ENCODE measurements around the gene HNRNPM.
"Not testable (repeated sequence)": the region's sequence is repeated elsewhere in the genome, so short reads cannot be mapped to it uniquely, and the experiment has no call there.

HNRNPM gene

DNA sequence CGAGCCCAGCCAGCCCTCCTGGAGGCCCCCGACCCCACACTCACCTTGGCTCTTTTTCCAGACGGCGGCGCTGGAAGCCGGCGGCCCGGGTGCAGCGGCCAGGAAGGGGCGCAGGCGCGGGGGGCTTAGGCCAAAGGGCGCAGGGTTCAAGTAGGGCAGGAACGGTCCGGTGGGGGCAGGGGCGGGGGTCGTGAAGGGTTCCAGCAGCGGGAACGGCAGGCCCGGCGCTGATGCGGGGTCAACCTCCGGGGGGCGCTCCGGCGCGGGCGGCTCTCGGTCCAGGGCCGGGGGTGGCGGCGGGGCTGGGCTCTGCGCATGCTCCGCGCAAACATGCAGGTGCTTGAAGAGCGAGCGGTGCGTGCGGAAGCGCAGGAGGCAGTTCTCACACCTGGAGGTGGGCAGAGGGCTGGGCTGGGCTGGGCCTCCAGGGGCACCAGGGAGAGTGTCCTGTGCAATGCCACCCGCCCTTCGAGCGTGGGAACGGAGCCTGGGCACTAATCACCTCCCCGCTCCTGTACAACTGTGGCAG is 66.9 kb downstream of the HNRNPM start:
- no peak for DNase-seq (ENCODE audit: low spot score)

DNA sequence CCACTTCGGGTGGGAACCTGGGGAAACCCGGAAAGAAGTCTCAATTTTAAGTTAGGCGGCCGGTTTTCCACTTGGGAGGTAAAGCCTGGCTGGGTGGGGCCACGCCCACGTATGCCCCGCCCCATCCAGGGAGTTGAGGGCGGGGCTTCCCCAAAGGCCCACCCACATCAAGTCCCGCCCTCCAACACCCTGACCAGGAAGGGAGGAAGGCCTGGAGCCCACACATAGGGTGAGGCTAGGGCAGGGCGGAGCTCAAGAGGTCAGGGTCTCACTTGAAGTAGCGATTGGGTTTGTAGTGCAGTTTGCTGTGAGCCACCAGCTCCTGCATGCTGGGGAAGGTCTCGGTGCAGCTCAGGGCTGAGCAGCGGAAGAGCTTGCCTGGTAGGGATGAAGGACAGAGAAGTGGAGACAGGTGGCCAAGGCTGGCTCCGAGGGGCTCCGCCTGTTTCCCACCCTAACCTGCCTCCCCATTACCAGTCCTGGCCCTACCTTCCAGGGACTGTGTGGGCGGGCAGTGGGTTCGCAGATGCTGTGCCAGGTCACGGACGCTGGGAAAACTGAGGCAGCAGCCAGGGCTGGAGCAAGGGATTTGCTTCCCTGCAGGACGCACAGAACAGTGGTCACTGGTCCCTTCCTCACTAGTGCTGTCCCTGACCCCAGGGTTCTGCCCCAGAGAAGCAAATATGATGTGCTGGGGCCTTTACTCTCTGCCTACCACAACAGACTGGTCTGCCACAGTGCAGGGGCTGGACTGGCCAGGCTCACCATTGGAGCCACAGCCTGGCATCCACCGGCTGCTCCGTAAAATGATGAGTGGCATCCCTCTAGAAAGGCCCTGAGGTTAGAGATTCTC is 67.6 kb downstream of the HNRNPM start:
- peak; percentile 48 for DNase-seq (ENCODE audit: low spot score)

DNA sequence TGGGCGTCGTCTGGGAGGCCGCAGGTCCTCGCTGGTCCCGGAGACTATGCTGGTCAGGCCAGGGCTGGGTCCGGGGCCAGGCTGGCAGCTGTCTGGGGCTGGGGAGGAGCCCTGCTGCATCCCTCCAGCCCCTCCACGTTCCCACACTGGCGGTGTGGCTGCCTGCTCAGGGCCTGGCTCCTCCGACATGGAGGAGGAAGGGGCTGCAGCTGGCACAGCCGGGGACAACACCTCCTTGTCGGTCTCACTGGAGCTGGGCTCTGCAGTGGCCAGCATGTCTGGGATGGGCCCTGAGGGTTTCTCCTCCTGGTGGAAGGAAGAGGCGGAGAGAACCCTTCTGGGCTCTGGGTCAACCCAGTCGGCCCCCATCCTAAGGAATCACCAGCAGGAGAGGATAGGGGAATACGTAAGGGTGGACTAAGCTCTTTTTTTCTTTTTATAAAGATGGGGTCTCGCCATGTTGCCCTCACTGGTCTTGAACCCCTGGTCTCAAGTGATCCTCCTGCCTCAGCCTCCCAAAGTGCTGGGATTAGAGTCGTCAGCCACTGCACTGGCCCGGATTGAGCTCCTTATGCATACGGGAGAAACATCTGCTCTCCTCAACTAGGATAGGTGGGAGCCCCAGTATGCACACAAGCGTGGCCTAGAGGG is 68.4 kb downstream of the HNRNPM start:
- DNase-seq (ENCODE audit: low spot score): no peak

DNA sequence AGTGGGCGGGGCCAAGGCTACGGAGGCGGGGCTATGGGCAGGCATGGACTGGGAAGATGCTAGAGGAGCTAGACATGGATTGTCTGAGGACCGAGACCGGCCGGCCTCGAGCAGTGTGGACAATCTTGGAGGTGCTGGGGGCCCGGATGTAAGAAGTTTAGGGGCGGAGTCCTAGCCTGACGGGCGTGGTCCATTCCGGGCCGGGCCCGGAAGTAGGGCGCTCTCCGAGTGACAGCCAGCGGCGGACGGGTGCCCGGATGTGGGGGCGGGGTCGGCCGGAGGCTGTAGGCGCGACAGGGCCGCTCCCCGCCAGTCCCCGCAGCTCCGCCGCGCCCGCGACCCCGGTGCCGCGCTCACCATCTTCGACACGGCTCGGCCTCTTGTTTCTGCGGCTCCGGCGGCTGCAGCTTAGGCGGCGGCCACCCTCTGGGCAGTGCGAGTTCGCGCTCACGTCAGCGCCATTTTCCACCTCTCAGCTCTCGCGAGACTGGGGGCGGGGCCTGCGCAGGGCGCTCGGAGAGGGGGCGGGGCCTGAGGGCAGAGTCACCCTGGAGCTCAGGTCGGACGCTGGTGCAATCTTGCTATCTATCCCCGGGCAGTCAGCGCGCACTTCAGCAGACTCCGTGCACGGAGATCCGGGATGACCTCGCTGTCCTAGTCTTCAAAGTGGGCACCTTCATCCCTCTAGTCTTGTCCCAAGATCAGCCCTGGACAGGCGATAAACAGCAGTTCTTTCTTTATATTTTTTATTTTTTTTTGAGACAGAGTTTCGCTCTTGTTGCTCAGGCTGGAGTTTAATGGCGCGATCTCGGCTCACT is 69.1 kb downstream of the HNRNPM start, which contains the start of gene ZNF414:
Gene ZNF414 (minus strand): TSS at position 481 of the 818 bp plus-strand sequence. CDS start 121 bp downstream, at position 360.
- peak; percentile 98 for DNase-seq (ENCODE audit: low spot score)

DNA sequence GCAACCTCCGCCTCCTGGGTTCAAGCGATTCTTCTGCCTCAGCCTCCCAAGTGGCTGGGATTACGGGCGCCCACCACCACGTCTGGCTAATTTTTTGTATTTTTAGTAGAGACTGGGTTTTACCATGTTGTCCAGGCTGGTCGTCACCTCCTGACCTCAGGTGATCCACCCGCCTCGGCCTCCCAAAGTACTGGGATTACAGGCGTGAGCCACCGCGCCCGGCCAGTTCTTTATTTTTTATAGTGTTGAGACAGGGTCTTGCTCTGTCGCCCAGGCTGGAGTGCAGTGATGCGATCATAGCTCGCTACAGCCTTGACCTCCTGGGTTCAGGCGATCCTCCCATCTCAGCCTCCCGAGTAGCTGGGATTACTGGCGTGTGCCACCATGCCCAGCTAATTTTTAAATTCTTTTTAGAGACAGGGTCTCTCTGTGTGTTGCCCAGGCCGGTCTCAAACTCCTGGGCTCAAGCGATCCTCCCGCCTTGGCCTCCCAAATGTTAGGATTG is 69.8 kb downstream of the HNRNPM start:
- DNase-seq (ENCODE audit: low spot score): not testable (repeated sequence)

DNA sequence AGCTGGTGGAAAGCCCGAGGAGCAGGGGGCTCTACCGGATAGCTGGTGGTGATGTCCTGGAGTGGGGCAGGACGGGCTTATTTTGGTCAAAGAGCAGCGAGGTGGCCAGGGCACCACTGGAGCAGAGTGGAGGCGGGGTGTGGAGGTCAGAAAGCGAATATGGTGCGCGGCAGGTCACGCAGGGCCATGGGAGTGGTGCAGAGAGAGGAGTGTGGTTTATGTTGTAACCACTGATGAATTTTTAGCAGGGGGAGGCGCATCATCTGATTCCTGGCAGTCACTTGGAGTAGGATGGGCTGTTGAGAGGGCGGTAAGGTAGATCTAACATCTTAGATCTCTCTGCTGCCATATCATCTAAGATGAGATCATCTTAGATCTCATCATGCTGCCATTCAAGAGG is 70.5 kb downstream of the HNRNPM start:
- no peak for DNase-seq (ENCODE audit: low spot score)

DNA sequence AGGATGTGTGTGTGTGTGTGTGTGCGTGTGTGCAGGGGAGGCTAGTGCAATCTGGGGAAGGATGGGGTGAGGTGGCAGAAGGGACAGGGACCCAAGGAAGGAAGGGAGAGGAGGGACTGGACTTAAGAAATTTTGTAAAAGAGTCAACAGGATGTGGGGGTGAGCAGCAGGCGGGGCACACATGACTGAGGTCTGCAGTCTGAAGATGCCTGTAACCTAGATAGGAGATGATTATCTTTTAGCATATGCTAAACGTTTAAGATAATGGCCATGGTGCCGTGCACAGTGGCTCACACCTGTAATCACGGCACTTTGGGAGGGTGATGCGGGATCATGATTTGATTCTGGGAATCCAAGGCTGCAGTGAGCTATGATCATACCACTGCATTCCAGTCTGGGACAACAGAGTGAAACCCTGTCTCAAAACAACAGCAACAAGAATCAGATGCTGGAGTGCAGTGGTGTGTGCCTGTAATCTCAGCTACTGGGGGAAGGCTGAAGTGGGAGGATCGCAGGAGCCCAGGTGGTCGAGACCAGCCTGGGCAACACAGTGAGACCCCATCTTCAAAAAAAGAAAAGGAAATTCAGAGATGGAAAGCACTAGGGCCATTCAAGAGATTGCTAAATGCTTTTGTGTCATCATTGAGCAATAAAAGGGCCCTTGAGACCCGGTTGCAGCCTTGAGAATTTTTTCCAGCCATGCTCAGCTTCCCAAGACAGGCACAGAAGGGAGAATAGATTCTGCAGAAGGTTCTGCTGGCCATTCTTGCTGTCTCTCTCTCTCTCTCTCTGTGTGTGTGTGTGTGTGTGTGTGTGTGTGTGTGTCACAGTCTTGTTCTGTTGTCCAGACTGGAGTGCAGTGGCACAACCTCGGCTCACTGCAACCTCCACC is 73.0 kb downstream of the HNRNPM start:
- DNase-seq (ENCODE audit: low spot score): no peak

DNA sequence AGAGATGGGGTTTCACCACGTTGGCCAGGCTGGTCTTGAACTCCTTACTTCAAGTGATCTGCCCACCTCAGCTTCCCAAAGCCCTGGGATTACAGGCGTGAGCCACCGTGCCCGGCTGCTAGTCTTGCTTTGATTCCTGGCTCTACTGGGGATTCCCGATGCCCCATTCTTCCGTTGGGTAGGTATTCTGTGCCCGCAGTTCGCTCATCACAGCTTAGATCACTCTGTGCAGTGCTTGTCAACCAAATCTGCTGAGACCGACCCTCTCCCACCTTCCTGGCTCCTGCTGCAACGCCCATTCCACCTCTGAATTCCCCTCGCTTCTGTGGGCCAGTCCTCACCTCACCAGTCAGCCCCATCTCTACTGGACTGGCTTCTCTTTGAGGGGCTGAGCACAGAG is 73.8 kb downstream of the HNRNPM start:
- DNase-seq (ENCODE audit: low spot score): no peak

DNA sequence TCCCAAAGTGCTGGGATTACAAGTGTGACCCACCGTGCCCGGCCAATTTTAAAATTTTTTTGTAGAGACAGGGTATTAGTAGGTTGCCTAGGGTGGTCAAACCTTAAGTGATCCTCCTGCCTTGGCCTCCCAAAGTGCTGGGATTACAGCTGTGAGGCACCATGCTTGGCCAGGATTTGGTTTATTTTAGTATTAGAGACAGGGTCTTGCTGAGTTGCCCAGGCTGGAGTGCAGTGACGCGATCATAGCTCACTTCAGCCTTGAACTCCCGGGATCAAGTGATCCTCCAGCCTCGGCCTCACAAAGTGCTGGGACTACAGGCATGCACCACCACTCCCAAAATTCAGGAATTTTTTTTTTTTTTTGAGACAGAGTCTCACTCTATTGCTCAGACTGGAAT is 74.6 kb downstream of the HNRNPM start:
- no peak for DNase-seq (ENCODE audit: low spot score)

DNA sequence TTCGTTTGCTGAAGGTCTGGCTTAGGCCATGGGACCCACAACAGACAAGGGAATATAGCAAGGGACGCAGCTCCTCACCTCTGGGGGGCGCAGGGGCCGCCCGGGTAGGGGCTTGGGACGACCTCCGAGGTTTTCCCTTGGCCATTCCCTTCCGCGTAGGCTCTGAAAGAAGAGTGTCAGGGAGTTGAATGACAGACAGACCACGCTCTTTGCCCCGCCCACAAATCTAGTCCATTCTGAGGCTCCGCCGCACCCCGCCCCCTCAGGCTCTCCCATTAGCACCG is 80.6 kb downstream of the HNRNPM start:
- no peak for DNase-seq (ENCODE audit: low spot score)

DNA sequence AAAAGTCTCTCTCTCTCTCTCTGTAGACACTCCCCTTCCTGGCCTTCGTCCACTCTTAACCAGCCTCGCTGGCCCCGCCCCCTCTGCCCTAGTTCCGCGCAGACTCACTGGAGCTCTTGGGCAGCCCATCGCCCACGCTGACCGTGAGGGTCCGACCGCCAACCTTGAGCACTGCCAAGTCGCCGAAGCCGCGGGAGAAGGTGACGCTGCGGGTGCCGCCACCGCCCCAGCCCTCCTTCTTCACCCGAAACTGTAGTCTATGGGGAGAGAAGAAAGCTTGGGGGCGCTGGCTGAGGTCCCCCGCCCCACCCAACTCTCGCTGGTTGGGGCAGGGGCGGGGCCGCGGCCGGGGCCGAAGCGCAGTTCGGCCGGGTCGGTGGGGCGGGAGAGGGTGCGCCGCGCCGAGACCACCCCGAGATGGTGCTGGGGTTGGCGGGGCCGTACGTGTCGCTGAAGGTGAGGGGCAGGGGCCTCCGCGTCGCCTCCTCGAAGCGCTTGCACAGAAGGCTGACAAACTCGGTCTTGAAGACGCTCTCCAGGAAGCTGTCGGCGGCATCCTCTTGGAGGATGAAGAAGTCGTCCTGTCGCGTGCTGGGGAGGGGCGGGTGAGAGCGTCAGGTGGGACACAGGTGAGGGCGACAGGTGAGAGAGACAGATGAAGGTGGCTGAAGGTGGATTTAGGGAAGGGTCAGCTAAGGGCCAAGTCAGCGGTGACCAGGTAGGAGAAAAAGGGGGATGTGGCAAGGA is 81.7 kb downstream of the HNRNPM start:
- DNase-seq (ENCODE audit: low spot score): peak; percentile 81

DNA sequence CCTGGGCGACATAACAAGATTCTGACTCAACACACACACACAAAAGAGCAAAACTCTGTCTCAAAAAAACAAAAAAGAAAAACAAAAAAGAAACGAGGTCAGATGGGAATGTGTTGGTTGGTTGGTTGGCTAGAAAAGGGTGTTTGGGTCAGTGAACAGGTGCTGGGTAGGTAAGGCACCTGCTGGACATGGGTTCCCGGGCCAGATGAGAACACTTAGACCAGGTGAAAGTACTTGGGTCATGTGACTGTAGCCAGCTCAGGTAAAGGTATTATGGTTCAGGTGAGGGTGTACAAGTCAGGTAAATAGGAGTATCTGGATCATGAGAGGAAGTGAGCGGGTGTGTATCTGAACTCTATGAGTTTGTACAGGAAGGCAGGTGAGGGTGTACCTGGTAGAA is 83.7 kb downstream of the HNRNPM start:
- DNase-seq (ENCODE audit: low spot score): no peak

DNA sequence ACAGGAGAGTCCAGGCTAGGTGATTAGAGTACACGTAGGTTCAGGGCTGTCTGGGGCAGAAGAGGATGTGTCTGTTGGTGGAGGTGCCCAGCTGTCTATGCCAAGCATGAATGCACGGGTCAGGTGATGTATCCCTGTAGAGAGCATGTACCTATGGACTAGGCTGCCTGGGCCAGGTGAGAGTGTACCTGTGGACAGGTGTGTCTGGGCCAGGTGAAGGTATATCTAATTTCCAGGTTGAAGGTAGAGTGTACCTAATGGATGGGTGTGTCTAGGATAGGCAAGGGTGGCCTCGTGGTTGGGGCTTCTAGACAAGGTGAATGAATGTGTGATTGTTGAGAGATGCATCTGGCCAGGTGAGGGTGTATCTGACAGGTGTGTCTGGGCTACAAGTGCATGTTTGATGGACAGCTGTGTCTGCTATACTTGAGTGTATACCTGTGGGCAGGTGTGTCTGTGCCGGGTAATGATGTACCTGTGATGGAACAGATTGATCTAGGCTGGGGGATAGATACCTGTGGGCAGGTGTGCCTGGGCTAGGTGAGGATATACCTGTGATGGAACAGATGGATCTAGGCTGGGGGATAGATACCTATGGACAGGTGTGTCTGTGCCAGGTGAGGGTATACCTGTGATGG is 84.7 kb downstream of the HNRNPM start:
- DNase-seq (ENCODE audit: low spot score): no peak

DNA sequence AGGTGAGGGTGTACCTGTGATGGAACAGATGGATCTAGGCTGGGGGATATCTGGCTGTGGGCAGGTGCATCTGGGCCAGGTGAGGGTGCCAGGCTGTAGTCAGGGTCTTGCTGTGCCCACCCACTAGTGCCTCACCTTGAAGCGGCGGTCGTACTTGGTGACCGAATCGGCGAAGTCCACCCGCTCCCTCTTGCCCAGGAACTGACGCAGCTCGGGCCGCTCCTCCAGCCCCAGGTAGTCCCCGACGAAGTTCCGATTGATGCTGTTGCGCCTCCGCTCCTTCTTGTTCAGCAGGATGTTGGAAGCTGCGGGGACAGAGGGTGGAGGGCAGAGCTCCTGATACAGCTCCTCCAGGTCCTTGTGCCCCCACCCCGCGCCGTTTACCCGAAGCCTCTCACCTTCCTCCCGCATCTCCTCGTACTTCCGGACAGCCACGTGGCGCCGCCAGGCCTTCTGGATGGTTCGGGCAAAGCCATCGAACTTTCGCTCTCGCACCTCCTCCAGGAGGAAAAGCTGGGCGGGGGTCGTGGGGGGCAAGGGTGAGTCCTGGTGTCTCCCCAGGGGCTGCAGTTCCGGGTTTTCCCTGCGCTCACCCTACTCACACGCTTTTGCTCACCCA is 85.4 kb downstream of the HNRNPM start:
- no peak for DNase-seq (ENCODE audit: low spot score)

DNA sequence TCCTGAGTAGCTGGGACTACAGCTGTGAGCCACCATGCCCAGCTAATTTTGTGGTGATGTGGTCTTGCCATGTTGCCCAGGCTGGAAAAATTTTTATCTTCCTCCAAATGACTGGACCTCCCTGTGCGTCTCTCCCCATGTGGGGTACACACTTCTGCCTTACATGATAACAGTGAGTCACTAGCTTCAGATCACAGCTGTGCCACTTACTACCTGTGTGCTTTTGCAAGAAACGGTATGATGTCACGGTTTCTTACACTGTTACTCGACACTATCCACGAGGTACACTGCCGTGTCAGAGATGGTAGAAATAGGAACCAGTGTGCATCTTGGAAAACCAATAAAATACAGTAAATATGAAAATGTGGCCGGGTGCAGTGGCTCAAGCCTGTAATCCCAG is 86.7 kb downstream of the HNRNPM start:
- no peak for DNase-seq (ENCODE audit: low spot score)

DNA sequence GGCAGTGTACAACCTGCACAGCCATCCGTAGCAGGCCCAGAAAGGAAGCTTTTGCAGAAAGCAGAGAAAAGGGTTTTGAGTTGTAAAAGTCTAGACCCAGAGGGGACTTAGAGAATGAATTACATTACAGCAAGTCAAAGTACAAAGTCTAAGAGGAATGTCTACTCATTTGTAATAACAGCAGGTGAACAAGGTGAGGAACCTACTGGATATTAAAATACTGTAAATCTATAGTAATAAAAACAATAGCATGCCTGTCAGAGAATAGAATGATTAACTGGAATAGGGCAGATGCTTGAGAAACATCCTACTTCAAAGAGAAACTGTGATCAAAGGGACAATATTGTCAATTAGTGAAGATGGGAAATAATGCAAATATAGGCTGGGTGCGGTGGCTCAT is 87.5 kb downstream of the HNRNPM start:
- no peak for DNase-seq (ENCODE audit: low spot score)

DNA sequence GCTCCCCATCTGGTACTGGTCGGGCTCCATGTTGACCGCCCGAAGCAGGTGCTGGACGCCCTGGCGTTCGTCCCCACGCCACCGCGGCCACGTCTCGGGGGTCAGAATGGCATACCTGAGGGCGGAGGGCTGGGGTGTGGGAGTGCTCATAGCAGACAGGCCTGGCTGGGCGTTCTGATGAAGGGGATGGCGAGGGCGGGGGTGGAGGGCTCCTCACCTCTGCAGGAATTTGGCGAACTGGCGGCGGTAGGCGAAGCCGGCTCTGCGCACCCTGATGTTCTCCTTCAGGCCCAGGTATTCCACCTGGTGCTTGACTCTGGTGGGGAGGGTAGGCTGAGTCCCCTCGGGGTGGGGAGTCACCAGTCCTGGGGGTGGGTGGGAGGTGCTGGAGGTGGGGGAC is 91.5 kb downstream of the HNRNPM start:
- DNase-seq (ENCODE audit: low spot score): no peak

DNA sequence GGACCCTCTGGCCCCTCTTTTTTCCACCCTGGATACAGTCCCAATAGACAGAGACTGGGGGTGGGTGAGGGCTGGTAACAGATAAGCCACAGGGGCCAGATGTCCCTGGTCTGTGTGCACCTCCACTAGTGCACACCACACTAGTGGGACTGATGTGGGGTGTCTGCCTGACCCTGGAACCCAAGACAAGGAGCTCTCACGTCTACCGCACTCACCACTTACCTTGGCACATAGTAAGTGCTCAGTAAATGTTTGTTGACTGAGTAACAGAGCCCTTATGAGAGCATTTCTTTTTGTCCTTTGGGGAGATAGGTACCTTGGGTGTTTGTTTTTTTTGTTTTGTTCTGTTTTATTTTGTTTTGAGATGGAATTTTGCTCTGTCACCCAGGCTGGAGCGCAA is 92.3 kb downstream of the HNRNPM start:
- DNase-seq (ENCODE audit: low spot score): no peak

Measured in COLO829 (cell line).